Measurements from ENCODE around the gene MAP3K12.

- TF ChIP-seq CTCF (IDR thresholded peaks at IDR 0.05) (no peak), POLR2A (IDR thresholded peaks at IDR 0.05) (no peak), POLR2AphosphoS5 (IDR thresholded peaks at IDR 0.05; ENCODE audit: insufficient read depth in 1 of 2, low read depth in 1 of 2) (no peak)
Measured at GRCh38 chr12:53502331-53502730, 3.1 kb upstream of the MAP3K12 start.

Measured in vagina (tissue), 2 donors.